Bronchial epithelial cell (primary cell): ENCODE results near the gene NEFH. TPM values are rescaled to one million over a fixed set of nuclear protein-coding genes. Genes with fewer than 3 reads are reported as not detected.

Source experiments
- DNase-seq: peaks from one replicate; pipeline ENCODE4 v3.0.0-alpha.2; 2010; ENCODE audit warnings: low read depth
- FAIRE-seq: peaks from 2 replicates; lab custom pipeline; 2011; peaks lifted over from hg19 to GRCh38; lab: Jason Lieb, UNC
- H3K27me3 ChIP-seq: 2 replicates; pipeline ENCODE4 v1.5.1; 2011; ENCODE audit warnings: low read length; ENCODE audit not compliant: control insufficient read depth, insufficient read depth
- H3K36me3 ChIP-seq: 2 replicates; pipeline ENCODE4 v1.5.1; 2011; ENCODE audit warnings: low read length; ENCODE audit not compliant: control insufficient read depth, insufficient read depth
- H3K4me3 ChIP-seq: 2 replicates; pipeline ENCODE4 v1.5.1; 2011; ENCODE audit warnings: mild to moderate bottlenecking, low read depth, low read length, control low read depth
- total RNA-seq: library from RNA; depleted of rRNA; stranded (reverse); fragments of >200 nt; gene quantifications from 2 replicates; pipeline ENCODE4 v1.2.1, GENCODE V29; 2014
- TF ChIP-seq, protein P1 (sequence below): IDR thresholded peaks from 2 replicates; pipeline ENCODE4 v1.5.1; 2011; ENCODE audit warnings: mild to moderate bottlenecking, moderate library complexity, low read length, control low read depth, inconsistent platforms; ENCODE audit not compliant: insufficient read depth, severe bottlenecking

NEFH gene
- total RNA-seq, 1 donor from 2014 or later = under 0.01 TPM

DNA sequence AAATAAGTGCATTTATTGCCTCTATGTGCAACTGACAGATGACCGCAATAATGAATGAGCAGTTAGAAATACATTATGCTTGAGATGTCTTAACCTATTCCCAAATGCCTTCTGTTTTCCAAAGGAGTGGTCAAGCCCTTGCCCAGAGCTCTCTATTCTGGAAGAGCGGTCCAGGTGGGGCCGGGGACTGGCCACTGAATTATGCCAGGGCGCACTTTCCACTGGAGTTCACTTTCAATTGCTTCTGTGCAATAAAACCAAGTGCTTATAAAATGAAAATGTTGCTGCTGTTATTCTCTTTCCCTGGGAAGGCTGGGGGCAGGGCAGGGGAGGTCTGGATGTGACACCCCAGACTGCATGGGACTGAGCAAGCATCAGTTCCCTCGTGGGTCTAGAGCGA lies 11.0 kb downstream of the NEFH start:
- TF ChIP-seq, protein P1, sequence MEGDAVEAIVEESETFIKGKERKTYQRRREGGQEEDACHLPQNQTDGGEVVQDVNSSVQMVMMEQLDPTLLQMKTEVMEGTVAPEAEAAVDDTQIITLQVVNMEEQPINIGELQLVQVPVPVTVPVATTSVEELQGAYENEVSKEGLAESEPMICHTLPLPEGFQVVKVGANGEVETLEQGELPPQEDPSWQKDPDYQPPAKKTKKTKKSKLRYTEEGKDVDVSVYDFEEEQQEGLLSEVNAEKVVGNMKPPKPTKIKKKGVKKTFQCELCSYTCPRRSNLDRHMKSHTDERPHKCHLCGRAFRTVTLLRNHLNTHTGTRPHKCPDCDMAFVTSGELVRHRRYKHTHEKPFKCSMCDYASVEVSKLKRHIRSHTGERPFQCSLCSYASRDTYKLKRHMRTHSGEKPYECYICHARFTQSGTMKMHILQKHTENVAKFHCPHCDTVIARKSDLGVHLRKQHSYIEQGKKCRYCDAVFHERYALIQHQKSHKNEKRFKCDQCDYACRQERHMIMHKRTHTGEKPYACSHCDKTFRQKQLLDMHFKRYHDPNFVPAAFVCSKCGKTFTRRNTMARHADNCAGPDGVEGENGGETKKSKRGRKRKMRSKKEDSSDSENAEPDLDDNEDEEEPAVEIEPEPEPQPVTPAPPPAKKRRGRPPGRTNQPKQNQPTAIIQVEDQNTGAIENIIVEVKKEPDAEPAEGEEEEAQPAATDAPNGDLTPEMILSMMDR = no peak
- DNase-seq = no peak
- Histone ChIP-seq H3K4me3 (no peak overlapping the region), H3K36me3 (no peaks in the 10 kb centered on the region), H3K27me3 (no peaks in the 10 kb centered on the region)
- no peak for FAIRE-seq

DNA sequence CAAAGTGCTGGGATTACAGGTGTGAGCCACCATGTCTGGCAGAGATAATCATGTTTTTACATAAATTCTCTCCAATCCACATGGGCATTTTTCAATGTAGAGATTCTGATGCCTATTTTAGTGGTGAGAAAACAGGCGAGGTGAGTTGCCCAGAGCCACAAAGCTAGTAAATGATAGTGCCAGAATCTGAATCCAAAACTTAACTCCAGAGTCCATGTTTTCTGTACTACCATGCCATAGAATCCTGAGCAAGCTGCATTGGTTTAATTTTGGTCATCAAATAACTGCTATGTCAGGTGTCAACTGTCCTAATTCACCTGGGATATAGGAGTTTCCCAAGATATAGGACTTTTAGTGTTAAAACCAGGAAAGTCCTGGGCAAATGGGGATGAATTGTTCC lies 13.6 kb downstream of the NEFH start:
- TF ChIP-seq, protein P1 = no peak
- FAIRE-seq (no peak), DNase-seq (no peak)
- Histone ChIP-seq H3K4me3 (no peak overlapping the region), H3K27me3 (no peaks in the 10 kb centered on the region), H3K36me3 (no peaks in the 10 kb centered on the region)

DNA sequence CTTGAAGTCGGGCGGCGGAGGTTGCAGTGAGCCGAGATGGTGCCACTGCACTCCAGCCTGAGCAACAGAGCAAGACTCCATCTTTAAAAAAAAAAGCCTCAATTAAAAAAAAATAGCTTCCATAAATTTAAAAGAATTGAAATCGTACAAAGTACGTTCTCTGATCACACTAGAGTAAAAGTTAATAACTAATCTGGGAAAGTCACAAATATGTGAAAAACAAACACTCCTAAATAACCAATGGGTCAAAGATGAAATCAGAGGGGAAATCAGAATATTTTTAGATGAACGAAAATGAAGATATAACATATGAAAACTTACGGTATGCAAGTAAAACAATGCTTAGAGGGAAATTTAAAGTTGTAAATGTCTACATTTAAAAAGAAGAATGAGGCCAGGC lies 19.8 kb downstream of the NEFH start:
- FAIRE-seq (no peak), DNase-seq (no peak)
- H3K27me3 ChIP-seq = no peaks in the 10 kb centered on the region
- H3K36me3 ChIP-seq = no peaks in the 10 kb centered on the region
- TF ChIP-seq, protein P1 = no peak
- no peak overlapping the region for H3K4me3 ChIP-seq

GRCh38 chr22:29503811-29504372 lies 23.9 kb downstream of the NEFH start:
- Histone ChIP-seq H3K27me3 (no peaks in the 10 kb centered on the region), H3K36me3 (peaks cover 5% of the 10 kb centered on the region), H3K4me3 (no peak overlapping the region)
- TF ChIP-seq, protein P1 = no peak
- no peak for DNase-seq
- no peak for FAIRE-seq

DNA sequence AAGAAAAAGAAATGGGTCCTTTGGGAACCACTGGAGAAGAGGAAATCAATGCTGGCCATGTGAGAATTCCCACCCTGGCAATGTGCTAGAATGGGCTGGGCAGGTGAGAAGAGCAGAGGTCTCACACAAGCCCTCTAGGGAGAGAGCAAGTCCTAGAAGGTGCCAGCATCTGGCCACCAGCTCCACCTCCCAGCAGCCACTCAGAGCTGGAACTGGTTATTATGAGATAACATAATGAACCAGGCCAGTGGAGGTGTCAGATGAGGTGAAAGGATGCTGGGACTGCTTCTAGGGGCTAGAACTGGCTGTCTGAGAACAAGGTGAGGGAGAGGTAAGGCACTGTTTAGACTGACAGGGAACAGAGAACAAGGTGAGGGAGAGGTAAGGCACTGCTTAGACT lies 29.3 kb downstream of the NEFH start:
- DNase-seq (no peak), FAIRE-seq (no peak)
- H3K4me3 ChIP-seq = no peak overlapping the region
- peaks cover 21% of the 10 kb centered on the region for H3K36me3 ChIP-seq
- H3K27me3 ChIP-seq = no peaks in the 10 kb centered on the region
- TF ChIP-seq, protein P1 = no peak

DNA sequence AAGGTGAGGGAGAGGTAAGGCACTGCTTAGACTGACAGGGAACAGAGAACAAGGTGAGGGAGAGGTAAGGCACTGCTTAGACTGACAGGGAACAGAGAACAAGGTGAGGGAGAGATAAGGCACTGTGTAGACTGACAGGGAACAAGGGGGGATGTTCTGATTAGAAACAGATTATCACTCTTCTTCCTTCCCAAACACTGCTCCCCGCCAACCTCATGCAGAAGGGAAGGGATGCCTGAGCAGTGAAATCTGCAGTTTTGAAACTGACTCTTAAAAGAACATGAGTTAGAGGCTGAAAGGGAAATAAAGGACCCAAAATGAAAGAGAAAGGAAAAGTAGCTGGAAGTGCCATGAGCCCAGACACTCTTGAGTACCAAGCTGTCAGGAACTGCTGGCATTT lies 29.8 kb downstream of the NEFH start:
- no peaks in the 10 kb centered on the region for H3K27me3 ChIP-seq
- H3K4me3 ChIP-seq = no peak overlapping the region
- FAIRE-seq (no peak), DNase-seq (no peak)
- TF ChIP-seq, protein P1 = no peak
- H3K36me3 ChIP-seq = peaks cover 21% of the 10 kb centered on the region
